ENCODE data around the gene CFTR.

CFTR gene

GRCh38 chr7:117639966-117640365 is 160.1 kb downstream of the CFTR start:
- Histone ChIP-seq H3K36me3 (ENCODE audit: control insufficient read depth, insufficient read depth, low read length) (no peaks in the 10 kb centered on the region), H3K27ac (ENCODE audit: low read depth, low read length, severe bottlenecking) (no peak overlapping the region), H3K4me3 (ENCODE audit: extremely low read depth, insufficient read depth, low read length, poor library complexity, severe bottlenecking) (no peak overlapping the region), H3K4me1 (ENCODE audit: control insufficient read depth, insufficient read depth, low read length, poor library complexity, severe bottlenecking) (no peaks in the 10 kb centered on the region), H3K9me3 (ENCODE audit: control insufficient read depth, low read length) (no peaks in the 10 kb centered on the region)
- 100% methylated on average over 1 of the region's 2 CpGs; no CpG with 5 or more reads in 1 of the 2 experiments for WGBS, 2 experiments (ENCODE audit: insufficient coverage in 2 of 2)

- no peaks in the 10 kb centered on the region for H3K4me1 ChIP-seq (ENCODE audit: control insufficient read depth, insufficient read depth, low read length, poor library complexity, severe bottlenecking)
- no peak overlapping the region for H3K4me3 ChIP-seq (ENCODE audit: extremely low read depth, insufficient read depth, low read length, poor library complexity, severe bottlenecking)
- no peaks in the 10 kb centered on the region for H3K9me3 ChIP-seq (ENCODE audit: control insufficient read depth, low read length)
- H3K36me3 ChIP-seq (ENCODE audit: control insufficient read depth, insufficient read depth, low read length): no peaks in the 10 kb centered on the region
- no peak overlapping the region for H3K27ac ChIP-seq (ENCODE audit: low read depth, low read length, severe bottlenecking)
Measured at GRCh38 chr7:117640465-117640864, 160.6 kb downstream of the CFTR start.

- H3K4me3 ChIP-seq (ENCODE audit: extremely low read depth, insufficient read depth, low read length, poor library complexity, severe bottlenecking): no peak overlapping the region
- peak overlapping the region; percentile 76 for H3K27ac ChIP-seq (ENCODE audit: low read depth, low read length, severe bottlenecking)
- H3K36me3 ChIP-seq (ENCODE audit: control insufficient read depth, insufficient read depth, low read length): no peaks in the 10 kb centered on the region
- H3K9me3 ChIP-seq (ENCODE audit: control insufficient read depth, low read length): peaks cover 4% of the 10 kb centered on the region
- no peaks in the 10 kb centered on the region for H3K4me1 ChIP-seq (ENCODE audit: control insufficient read depth, insufficient read depth, low read length, poor library complexity, severe bottlenecking)
Measured at GRCh38 chr7:117645481-117646165, 165.8 kb downstream of the CFTR start.

GRCh38 chr7:117648203-117648866 is 168.5 kb downstream of the CFTR start:
- Histone ChIP-seq H3K27ac (ENCODE audit: low read depth, low read length, severe bottlenecking) (no peak overlapping the region), H3K36me3 (ENCODE audit: control insufficient read depth, insufficient read depth, low read length) (no peaks in the 10 kb centered on the region), H3K4me1 (ENCODE audit: control insufficient read depth, insufficient read depth, low read length, poor library complexity, severe bottlenecking) (no peaks in the 10 kb centered on the region), H3K4me3 (ENCODE audit: extremely low read depth, insufficient read depth, low read length, poor library complexity, severe bottlenecking) (no peak overlapping the region), H3K9me3 (ENCODE audit: control insufficient read depth, low read length) (peaks cover 4% of the 10 kb centered on the region)
- 89 to 94% methylated on average over 4 of the region's 5 CpGs for WGBS, 2 experiments (ENCODE audit: insufficient coverage in 2 of 2)

- Histone ChIP-seq H3K4me3 (ENCODE audit: extremely low read depth, insufficient read depth, low read length, poor library complexity, severe bottlenecking) (no peak overlapping the region), H3K27ac (ENCODE audit: low read depth, low read length, severe bottlenecking) (no peak overlapping the region), H3K4me1 (ENCODE audit: control insufficient read depth, insufficient read depth, low read length, poor library complexity, severe bottlenecking) (no peaks in the 10 kb centered on the region), H3K36me3 (ENCODE audit: control insufficient read depth, insufficient read depth, low read length) (no peaks in the 10 kb centered on the region), H3K9me3 (ENCODE audit: control insufficient read depth, low read length) (no peaks in the 10 kb centered on the region)
- 80 to 88% methylated on average over 2 to 3 of the region's 4 CpGs for WGBS, 2 experiments (ENCODE audit: insufficient coverage in 2 of 2)
Measured at GRCh38 chr7:117652943-117653680, 173.3 kb downstream of the CFTR start.

- Histone ChIP-seq H3K4me3 (ENCODE audit: extremely low read depth, insufficient read depth, low read length, poor library complexity, severe bottlenecking) (no peak overlapping the region), H3K27ac (ENCODE audit: low read depth, low read length, severe bottlenecking) (no peak overlapping the region), H3K36me3 (ENCODE audit: control insufficient read depth, insufficient read depth, low read length) (no peaks in the 10 kb centered on the region), H3K4me1 (ENCODE audit: control insufficient read depth, insufficient read depth, low read length, poor library complexity, severe bottlenecking) (no peaks in the 10 kb centered on the region), H3K9me3 (ENCODE audit: control insufficient read depth, low read length) (no peaks in the 10 kb centered on the region)
- no CpG with 5 or more reads among the region's 1 CpG for WGBS, 2 experiments (ENCODE audit: insufficient coverage in 2 of 2)
Measured at GRCh38 chr7:117654780-117655179, 175.0 kb downstream of the CFTR start.

GRCh38 chr7:117656806-117657205 is 177.0 kb downstream of the CFTR start:
- H3K36me3 ChIP-seq (ENCODE audit: control insufficient read depth, insufficient read depth, low read length): no peaks in the 10 kb centered on the region
- H3K27ac ChIP-seq (ENCODE audit: low read depth, low read length, severe bottlenecking): no peak overlapping the region
- 89% methylated on average over 2 of the region's 2 CpGs; no CpG with 5 or more reads in 1 of the 2 experiments for WGBS, 2 experiments (ENCODE audit: insufficient coverage in 2 of 2)

GRCh38 chr7:117659531-117660011 is 179.7 kb downstream of the CFTR start:
- Histone ChIP-seq H3K9me3 (ENCODE audit: control insufficient read depth, low read length) (no peaks in the 10 kb centered on the region), H3K27ac (ENCODE audit: low read depth, low read length, severe bottlenecking) (no peak overlapping the region), H3K4me1 (ENCODE audit: control insufficient read depth, insufficient read depth, low read length, poor library complexity, severe bottlenecking) (peaks cover 3% of the 10 kb centered on the region)

More at GRCh38 chr7:117656806-117657205, 177.0 kb downstream of the CFTR start:
- H3K9me3 ChIP-seq (ENCODE audit: control insufficient read depth, low read length): no peaks in the 10 kb centered on the region
- H3K4me3 ChIP-seq (ENCODE audit: extremely low read depth, insufficient read depth, low read length, poor library complexity, severe bottlenecking): no peak overlapping the region
- no peaks in the 10 kb centered on the region for H3K4me1 ChIP-seq (ENCODE audit: control insufficient read depth, insufficient read depth, low read length, poor library complexity, severe bottlenecking)

GRCh38 chr7:117661328-117661727 is 181.5 kb downstream of the CFTR start:
- H3K4me3 ChIP-seq (ENCODE audit: extremely low read depth, insufficient read depth, low read length, poor library complexity, severe bottlenecking): no peak overlapping the region
- H3K36me3 ChIP-seq (ENCODE audit: control insufficient read depth, insufficient read depth, low read length): no peaks in the 10 kb centered on the region
- peaks cover 14% of the 10 kb centered on the region for H3K4me1 ChIP-seq (ENCODE audit: control insufficient read depth, insufficient read depth, low read length, poor library complexity, severe bottlenecking)
- 100% methylated on average over 1 to 2 of the region's 2 CpGs for WGBS, 2 experiments (ENCODE audit: insufficient coverage in 2 of 2)
- H3K9me3 ChIP-seq (ENCODE audit: control insufficient read depth, low read length): no peaks in the 10 kb centered on the region
- no peak overlapping the region for H3K27ac ChIP-seq (ENCODE audit: low read depth, low read length, severe bottlenecking)

More at GRCh38 chr7:117659531-117660011, 179.7 kb downstream of the CFTR start:
- Histone ChIP-seq H3K4me3 (ENCODE audit: extremely low read depth, insufficient read depth, low read length, poor library complexity, severe bottlenecking) (no peak overlapping the region), H3K36me3 (ENCODE audit: control insufficient read depth, insufficient read depth, low read length) (no peaks in the 10 kb centered on the region)

GRCh38 chr7:117664047-117664446 is 184.2 kb downstream of the CFTR start:
- 100% methylated on average over 1 to 2 of the region's 3 CpGs for WGBS, 2 experiments (ENCODE audit: insufficient coverage in 2 of 2)
- no peaks in the 10 kb centered on the region for H3K36me3 ChIP-seq (ENCODE audit: control insufficient read depth, insufficient read depth, low read length)
- peaks cover 23% of the 10 kb centered on the region for H3K4me1 ChIP-seq (ENCODE audit: control insufficient read depth, insufficient read depth, low read length, poor library complexity, severe bottlenecking)
- H3K9me3 ChIP-seq (ENCODE audit: control insufficient read depth, low read length): no peaks in the 10 kb centered on the region
- H3K4me3 ChIP-seq (ENCODE audit: extremely low read depth, insufficient read depth, low read length, poor library complexity, severe bottlenecking): no peak overlapping the region
- H3K27ac ChIP-seq (ENCODE audit: low read depth, low read length, severe bottlenecking): no peak overlapping the region

- no peaks in the 10 kb centered on the region for H3K36me3 ChIP-seq (ENCODE audit: control insufficient read depth, insufficient read depth, low read length)
- no peak overlapping the region for H3K27ac ChIP-seq (ENCODE audit: low read depth, low read length, severe bottlenecking)
- peaks cover 23% of the 10 kb centered on the region for H3K4me1 ChIP-seq (ENCODE audit: control insufficient read depth, insufficient read depth, low read length, poor library complexity, severe bottlenecking)
- no peak overlapping the region for H3K4me3 ChIP-seq (ENCODE audit: extremely low read depth, insufficient read depth, low read length, poor library complexity, severe bottlenecking)
- no peaks in the 10 kb centered on the region for H3K9me3 ChIP-seq (ENCODE audit: control insufficient read depth, low read length)
Measured at GRCh38 chr7:117665368-117665767, 185.5 kb downstream of the CFTR start.

Measured in mesodermal cell (in vitro differentiated cells).